ENCODE measurements around the gene NPTN.

Gene NPTN

GRCh38 chr15:73517566-73517965, 115.6 kb downstream of the NPTN start:
- DNase-seq, result no peak

DNA sequence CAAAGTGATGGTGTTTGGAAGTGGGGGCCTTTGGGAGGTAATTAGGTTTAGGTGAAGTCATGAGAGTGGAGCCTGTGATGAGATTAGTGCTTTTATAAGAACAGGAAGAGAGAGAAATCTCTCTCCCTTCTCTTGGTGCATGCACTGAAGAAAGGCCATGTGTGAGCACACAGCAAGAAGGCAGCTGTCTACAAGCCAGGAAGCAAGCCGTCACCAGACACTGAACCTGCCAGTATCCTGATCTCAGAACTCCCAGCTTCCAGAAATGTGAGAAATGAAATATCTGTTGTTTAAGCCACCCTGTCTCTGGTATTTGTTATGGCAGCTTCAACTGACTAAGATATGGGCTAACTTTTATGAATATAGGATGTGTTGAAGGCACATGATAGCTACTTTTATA, 117.7 kb downstream of the NPTN start:
- no peak for DNase-seq
